Keratinocyte (primary cell): ENCODE results near the gene CNKSR3. TPM values are rescaled to one million over a fixed set of nuclear protein-coding genes. Genes with fewer than 3 reads are reported as not detected.

Experiments used
- DNase-seq: peaks from one replicate; pipeline ENCODE4 v3.0.0-alpha.2; 2011; ENCODE audit warnings: low read depth, missing footprints, low spot score
- FAIRE-seq: peaks from 2 replicates; lab custom pipeline; 2011; peaks lifted over from hg19 to GRCh38; lab: Jason Lieb, UNC
- H2AFZ ChIP-seq: 2 replicates; pipeline ENCODE4 v1.6.0; 2012; ENCODE audit warnings: low read length, control low read depth, inconsistent platforms; ENCODE audit not compliant: control insufficient read depth
- H3K27ac ChIP-seq: 2 replicates; pipeline ENCODE4 v1.5.1; 2011; ENCODE audit warnings: low read length; ENCODE audit not compliant: control insufficient read depth, insufficient read depth
- H3K27me3 ChIP-seq: 3 replicates; pipeline ENCODE4 v1.6.0; 2011; ENCODE audit warnings: low read length; ENCODE audit not compliant: control insufficient read depth, insufficient read depth; ENCODE audit errors: extremely low read depth
- H3K36me3 ChIP-seq, 2 experiments: 2 replicates in 1 of 2; 3 replicates in 1 of 2; pipeline ENCODE4 v1.5.1; 2011; ENCODE audit warnings: low read length in 2 of 2, mild to moderate bottlenecking in 1 of 2; ENCODE audit not compliant: control insufficient read depth in 2 of 2, insufficient read depth in 2 of 2; ENCODE audit errors: extremely low read depth in 1 of 2
- H3K4me1 ChIP-seq: 3 replicates; pipeline ENCODE4 v1.5.1; 2011; ENCODE audit warnings: low read length; ENCODE audit not compliant: control insufficient read depth, insufficient read depth; ENCODE audit errors: extremely low read depth
- H3K4me2 ChIP-seq: 3 replicates; pipeline ENCODE4 v1.6.0; 2011; ENCODE audit warnings: low read depth, low read length; ENCODE audit not compliant: control insufficient read depth, insufficient read depth; ENCODE audit errors: extremely low read depth
- H3K4me3 ChIP-seq, 3 experiments: fragments of 200-600 bp in 1 of 3; sonication (generic) in 1 of 3; 2 replicates in 2 of 3; 3 replicates in 1 of 3; pipeline ENCODE4 v1.5.1; 2011 to 2016; ENCODE audit warnings: low read length in 3 of 3, mild to moderate bottlenecking in 3 of 3, control low read depth in 2 of 3, inconsistent platforms in 1 of 3, low read depth in 1 of 3, mixed read lengths in 1 of 3, mixed run types in 1 of 3, moderate library complexity in 1 of 3; ENCODE audit not compliant: control insufficient read depth in 2 of 3, insufficient read depth in 2 of 3; ENCODE audit errors: extremely low read depth in 1 of 3
- H3K79me2 ChIP-seq: 2 replicates; pipeline ENCODE4 v1.6.0; 2012; ENCODE audit warnings: low read length; ENCODE audit not compliant: control insufficient read depth, insufficient read depth
- H3K9ac ChIP-seq: 3 replicates; pipeline ENCODE4 v1.6.0; 2011; ENCODE audit warnings: low read length; ENCODE audit not compliant: control insufficient read depth, insufficient read depth; ENCODE audit errors: extremely low read depth
- H3K9me1 ChIP-seq: 3 replicates; pipeline ENCODE4 v1.6.0; 2011; ENCODE audit warnings: low read length; ENCODE audit not compliant: control insufficient read depth, insufficient read depth; ENCODE audit errors: extremely low read depth
- H3K9me3 ChIP-seq: 2 replicates; pipeline ENCODE4 v1.5.1; 2012; ENCODE audit warnings: low read depth, low read length; ENCODE audit not compliant: control insufficient read depth
- H4K20me1 ChIP-seq: 3 replicates; pipeline ENCODE4 v1.6.0; 2011; ENCODE audit warnings: low read length; ENCODE audit not compliant: control insufficient read depth, insufficient read depth; ENCODE audit errors: extremely low read depth
- CTCF ChIP-seq, 3 experiments: IDR thresholded peaks in 1 of 3; conservative IDR thresholded peaks in 1 of 3; optimal IDR thresholded peaks in 1 of 3; 2 replicates in 2 of 3; 3 replicates in 1 of 3; pipeline versions ENCODE3 to v1.5.1; 2011; ENCODE audit warnings: low read length in 3 of 3, mild to moderate bottlenecking in 3 of 3, moderate library complexity in 2 of 3, control low read depth in 1 of 3, inconsistent platforms in 1 of 3; ENCODE audit not compliant: insufficient read depth in 2 of 3; ENCODE audit errors: extremely low read depth in 1 of 3
- EZH2 ChIP-seq: IDR thresholded peaks from one replicate; pipeline ENCODE4 v1.6.1; 2012; ENCODE audit warnings: inconsistent platforms, mild to moderate bottlenecking, low read length, moderate library complexity
- dilution Hi-C: fragments of 300-500 bp; cut with MboI; formaldehyde crosslinking; loops from one replicate; pipeline ENCODE4 v1.7.0; 2020; ENCODE audit warnings: low sequenced_read_pairs; ENCODE audit not compliant: extremely low pct_ligation_motif_present
- polyA plus RNA-seq, 5 experiments: library from polyadenylated mRNA; depleted of rRNA in 3 of 5; stranded (reverse) in 3 of 5; stranded (forward) in 1 of 5; unstranded in 1 of 5; fragments of >200 nt; gene quantifications; 1 replicate in 1 of 5; 2 replicates in 3 of 5; 3 replicates in 1 of 5; pipeline versions ENCODE4 v1.2.1 to v1.2.3, GENCODE V29; 2011 to 2012; ENCODE audit warnings: missing spikeins in 2 of 5, low read depth in 1 of 5, low replicate concordance in 1 of 5

Gene CNKSR3
- polyA plus RNA-seq, 1 donor (not counting 4 experiments of a cell fraction or from before 2014, with no cell fraction given), result 2.0 TPM

GRCh38 chr6:154430481-154430919 is 80.0 kb downstream of the CNKSR3 start:
- Histone ChIP-seq H2AFZ (no peak overlapping the region), H4K20me1 (no peaks in the 10 kb centered on the region), H3K4me1 (no peaks in the 10 kb centered on the region), H3K9ac (no peak overlapping the region), H3K27ac (no peak overlapping the region), H3K9me1 (no peaks in the 10 kb centered on the region), H3K4me2 (no peak overlapping the region), H3K9me3 (no peaks in the 10 kb centered on the region), H3K36me3 (no peaks in the 10 kb centered on the region), H3K79me2 (no peaks in the 10 kb centered on the region), H3K27me3 (no peaks in the 10 kb centered on the region), H3K4me3 (no peak overlapping the region)
- dilution Hi-C loops, result no loop called here
- no peak for FAIRE-seq
- no peak for DNase-seq
- no peak for TF ChIP-seq CTCF (optimal IDR thresholded peaks at IDR 0.05 in 1 of 3, IDR thresholded peaks at IDR 0.05 in 1 of 3, conservative IDR thresholded peaks at IDR 0.05 in 1 of 3; ENCODE audit: extremely low read depth in 1 of 3, insufficient read depth in 2 of 3, low read length in 3 of 3)
- no peak for TF ChIP-seq EZH2

DNA sequence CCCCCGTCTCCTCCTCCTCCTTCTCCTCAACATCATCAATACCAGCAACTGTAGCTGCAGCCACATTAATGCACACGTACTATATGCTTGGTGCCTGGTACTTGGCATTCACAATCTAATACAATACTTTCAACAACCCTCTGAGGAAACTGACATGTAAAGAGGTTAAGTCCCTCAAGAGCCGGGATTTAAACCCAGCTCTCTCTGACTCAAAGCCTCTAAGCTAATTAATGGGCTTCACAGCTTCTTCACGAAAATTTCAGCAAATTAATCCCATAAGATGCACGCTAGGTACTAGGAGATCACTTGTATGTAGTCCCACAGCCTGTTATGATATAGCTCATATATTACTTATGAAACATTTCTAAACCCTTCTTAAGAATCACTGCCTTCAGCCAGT is 80.8 kb downstream of the CNKSR3 start:
- H3K79me2 ChIP-seq, result no peaks in the 10 kb centered on the region
- no peaks in the 10 kb centered on the region for H3K9me1 ChIP-seq
- FAIRE-seq, result no peak
- no peaks in the 10 kb centered on the region for H3K4me1 ChIP-seq
- H3K27ac ChIP-seq, result no peak overlapping the region
- no peaks in the 10 kb centered on the region for H4K20me1 ChIP-seq
- no peak overlapping the region for H3K4me3 ChIP-seq
- H3K27me3 ChIP-seq, result no peaks in the 10 kb centered on the region
- TF ChIP-seq CTCF (optimal IDR thresholded peaks at IDR 0.05 in 1 of 3, IDR thresholded peaks at IDR 0.05 in 1 of 3, conservative IDR thresholded peaks at IDR 0.05 in 1 of 3; ENCODE audit: extremely low read depth in 1 of 3, insufficient read depth in 2 of 3, low read length in 3 of 3) (no peak), EZH2 (no peak)
- no peak for DNase-seq
- no peak overlapping the region for H3K4me2 ChIP-seq
- no peak overlapping the region for H3K9ac ChIP-seq
- no peaks in the 10 kb centered on the region for H3K36me3 ChIP-seq
- dilution Hi-C loops, result no loop called here
- no peak overlapping the region for H2AFZ ChIP-seq
- no peaks in the 10 kb centered on the region for H3K9me3 ChIP-seq
